GM19452 (cell line): Measurements from ENCODE around the gene TENT5A.
"Not testable (repeated sequence)": the region's sequence is repeated elsewhere in the genome, so short reads cannot be mapped to it uniquely, and the experiment has no call there.

ENCODE experiments used
- ATAC-seq: cut with Tn5 transposase; IDR thresholded peaks from one replicate; pipeline ENCODE4 v1.9.1; 2021; ENCODE audit not compliant: unreplicated experiment

TENT5A gene

GRCh38 chr6:81751388-81752083, 945 bp downstream of the TENT5A start:
- no peak for ATAC-seq

GRCh38 chr6:81750681-81751387, 1.6 kb downstream of the TENT5A start:
- ATAC-seq, result no peak

- ATAC-seq, result no peak
Measured at GRCh38 chr6:81750200-81750599, 2.3 kb downstream of the TENT5A start.

DNA sequence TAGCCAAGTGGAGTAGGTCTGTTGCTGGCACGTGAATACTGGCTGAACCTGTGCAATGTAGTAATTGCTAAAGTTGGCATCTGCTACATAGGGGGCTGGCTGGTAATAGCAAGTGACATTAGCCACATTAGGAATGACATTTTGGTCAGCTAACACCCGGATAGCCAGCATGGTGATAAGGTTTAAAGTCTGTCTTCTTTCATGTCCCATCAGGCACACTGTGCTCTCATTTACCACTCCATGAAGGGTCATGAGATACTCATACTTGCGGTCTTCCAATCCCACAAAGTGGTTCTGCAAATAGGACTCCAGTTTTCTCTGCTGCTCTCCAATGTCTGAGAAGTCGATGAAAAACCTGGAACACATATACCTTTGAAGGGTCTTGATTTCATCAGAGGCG, 2.8 kb downstream of the TENT5A start:
- no peak for ATAC-seq

- no peak for ATAC-seq
Measured at GRCh38 chr6:81748994-81749393, 3.5 kb downstream of the TENT5A start.

DNA sequence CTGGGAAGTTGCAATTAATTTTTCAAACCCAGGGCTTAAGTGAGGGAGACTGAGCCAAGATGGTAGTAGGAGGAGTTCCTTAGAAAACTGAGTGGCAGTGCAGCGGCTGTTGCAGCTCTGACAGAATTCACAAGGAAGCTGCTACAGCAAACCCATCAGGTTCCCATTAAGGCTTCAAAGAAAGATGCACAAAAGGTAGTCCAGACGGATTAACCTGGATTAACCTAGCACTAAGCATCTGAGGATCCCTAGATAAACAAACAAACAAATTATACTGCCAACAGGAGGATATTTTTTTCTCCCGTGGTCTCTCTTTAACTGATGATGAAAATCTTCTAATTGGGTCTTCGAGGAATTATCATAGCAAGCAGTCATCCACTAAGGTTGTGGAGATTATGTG, 5.2 kb downstream of the TENT5A start:
- no peak for ATAC-seq

GRCh38 chr6:81744131-81744530, 8.3 kb downstream of the TENT5A start:
- ATAC-seq, result no peak

- no peak for ATAC-seq
Measured at GRCh38 chr6:81743649-81744048, 8.8 kb downstream of the TENT5A start.

DNA sequence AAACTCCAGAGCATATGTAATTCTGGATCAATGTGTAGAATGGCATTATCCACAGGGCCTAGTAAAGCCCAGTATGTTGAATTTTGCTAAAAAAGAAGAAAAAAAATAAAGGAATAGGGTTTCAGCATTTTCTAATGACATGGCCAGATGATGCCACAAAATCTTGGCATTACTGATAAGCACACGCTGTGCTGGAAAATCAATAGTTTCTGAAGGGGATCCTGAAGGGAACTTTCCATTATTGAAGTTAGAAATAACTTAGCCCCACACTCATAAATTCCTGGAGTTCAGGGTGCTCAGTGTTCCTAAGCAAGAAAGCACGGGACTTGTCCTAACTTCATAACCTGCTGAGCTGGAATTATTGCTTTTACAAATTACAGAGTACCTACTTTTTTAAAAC, 10.8 kb downstream of the TENT5A start:
- no peak for ATAC-seq

- ATAC-seq, result not testable (repeated sequence)
Measured at GRCh38 chr6:81740591-81740990, 11.9 kb downstream of the TENT5A start.

- ATAC-seq, result no peak
Measured at GRCh38 chr6:81739230-81740195, 13.0 kb downstream of the TENT5A start.

DNA sequence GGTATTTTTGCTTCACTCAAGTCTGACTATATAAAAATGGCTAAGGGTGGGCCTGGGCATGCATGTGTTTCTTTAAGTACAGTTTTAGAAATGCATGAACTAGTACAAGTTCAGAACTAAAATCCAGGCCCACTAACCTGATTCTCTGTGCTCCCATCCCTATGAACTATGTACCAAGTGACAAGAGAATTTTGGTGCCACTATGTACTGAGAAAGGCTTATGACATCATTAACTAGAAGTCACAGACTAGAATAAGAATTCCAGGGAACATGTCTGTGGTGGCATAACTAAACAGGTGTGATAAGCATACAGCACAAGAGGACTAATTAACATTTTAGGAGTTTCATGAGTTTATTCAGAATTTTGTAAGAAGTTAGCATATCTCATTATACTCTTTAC, 16.1 kb downstream of the TENT5A start:
- no peak for ATAC-seq

- no peak for ATAC-seq
Measured at GRCh38 chr6:81735756-81736380, 16.6 kb downstream of the TENT5A start.

DNA sequence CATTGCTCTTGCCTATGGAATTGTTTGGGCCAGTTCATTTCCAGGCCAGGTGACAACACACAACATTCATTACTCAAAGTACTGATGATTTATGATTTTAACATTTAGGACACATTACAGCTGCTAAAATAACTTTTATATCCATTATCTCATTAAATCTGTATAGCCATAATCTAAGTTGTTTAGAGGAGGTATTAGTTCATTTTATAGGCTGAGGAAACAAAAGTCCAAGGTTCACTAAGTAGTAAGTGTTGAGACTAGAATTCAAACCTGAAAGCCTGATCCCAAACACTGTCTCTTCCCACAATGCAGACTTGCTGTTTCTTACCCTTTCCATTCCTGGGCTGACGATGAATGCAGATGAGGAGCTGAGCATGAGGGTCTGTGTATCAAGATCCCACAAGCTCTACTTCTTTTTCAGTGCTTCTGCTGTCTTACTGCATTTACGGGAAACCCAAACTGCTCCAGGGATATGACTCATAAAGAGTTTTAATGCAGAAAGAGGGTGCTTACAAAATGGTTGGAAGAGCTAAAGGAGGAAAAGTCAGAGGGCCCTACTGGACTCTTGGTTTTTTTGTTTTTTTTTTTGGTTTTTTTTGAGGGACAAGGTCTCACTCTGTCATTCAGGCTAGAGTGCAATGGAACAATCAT, 17.9 kb downstream of the TENT5A start:
- no peak for ATAC-seq

GRCh38 chr6:81734081-81734480, 18.4 kb downstream of the TENT5A start:
- no peak for ATAC-seq

DNA sequence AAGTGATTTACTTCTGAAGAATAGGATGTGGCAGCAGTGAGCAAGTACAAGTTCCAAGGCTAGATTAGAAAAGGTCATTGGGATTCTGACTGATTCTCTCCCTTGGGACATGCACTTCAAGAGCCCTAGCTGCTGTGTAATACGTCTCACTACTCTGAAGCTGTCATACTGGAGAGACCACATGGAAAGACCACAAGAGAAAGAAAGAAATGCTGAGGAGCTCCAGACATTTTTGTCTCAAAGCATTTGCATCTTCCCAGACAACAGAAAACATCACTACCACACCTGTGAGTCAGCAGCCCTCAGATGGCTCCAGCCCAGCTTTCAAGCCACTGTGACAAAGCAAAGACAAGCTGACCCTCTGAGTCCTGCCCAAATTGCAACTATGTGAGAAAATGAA, 20.7 kb downstream of the TENT5A start:
- ATAC-seq, result no peak

DNA sequence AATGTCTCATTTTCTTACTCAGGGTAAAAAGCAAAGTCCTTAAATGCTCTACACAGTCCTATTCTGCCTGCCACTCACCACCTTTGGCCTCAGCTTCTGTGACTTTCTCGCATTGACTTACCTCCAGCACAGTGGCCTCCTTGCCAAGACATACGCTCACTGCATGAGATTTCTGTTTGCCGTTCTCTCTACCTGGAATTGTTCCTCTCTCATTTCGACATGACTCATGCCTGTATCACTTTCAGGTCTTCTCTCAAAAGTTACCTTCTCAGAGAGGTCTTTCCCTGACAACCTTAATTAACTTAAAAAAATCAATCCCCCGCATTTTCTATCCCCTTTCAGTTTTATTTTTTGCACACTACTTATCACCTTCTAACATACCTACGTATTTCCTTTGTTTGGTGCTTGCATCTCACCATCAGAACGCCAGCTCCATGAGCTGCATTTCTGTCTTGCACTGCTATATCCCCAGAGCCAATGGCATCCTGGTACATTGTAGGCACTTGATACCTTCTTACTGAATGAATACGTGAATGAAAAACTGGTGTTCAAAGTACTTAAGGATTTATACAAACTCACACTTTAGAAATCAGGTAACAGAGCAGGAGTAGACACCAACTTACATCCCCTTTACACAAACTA, 24.5 kb downstream of the TENT5A start:
- peak; percentile 67 for ATAC-seq

DNA sequence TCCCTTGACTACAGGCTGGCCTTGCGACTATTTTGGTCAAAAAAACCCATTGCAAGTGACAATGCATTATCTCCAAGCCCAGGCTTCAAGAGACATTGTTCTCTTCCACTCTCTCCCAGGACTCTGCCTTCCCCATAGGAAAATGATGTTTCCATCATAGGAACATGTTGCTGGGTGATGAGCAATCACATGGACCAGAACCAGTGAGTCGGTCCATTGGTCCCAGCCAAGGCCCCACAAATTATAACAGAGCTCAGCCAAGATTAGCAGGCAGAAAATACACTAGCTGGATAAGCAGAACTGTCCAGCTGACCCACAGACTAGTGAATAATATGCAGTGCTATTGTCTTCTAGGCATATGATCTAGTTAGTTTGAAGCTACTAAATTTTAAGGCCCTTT, 27.4 kb downstream of the TENT5A start:
- no peak for ATAC-seq

GRCh38 chr6:81722506-81723223, 29.8 kb downstream of the TENT5A start:
- ATAC-seq, result no peak
